NCI-H226 (cell line): ENCODE results near the gene AGBL1.
"Not testable (repeated sequence)": the region's sequence is repeated elsewhere in the genome, so short reads cannot be mapped to it uniquely, and the experiment has no call there.

Experiments
- DNase-seq: peaks from one replicate; pipeline ENCODE4 v3.0.0-alpha.2; 2015

AGBL1 gene

GRCh38 chr15:87021751-87022150, 942.1 kb downstream of the AGBL1 start:
- no peak for DNase-seq

- DNase-seq: no peak
Observed at GRCh38 chr15:87031540-87032230, 952.0 kb downstream of the AGBL1 start.

GRCh38 chr15:87032295-87032694, 952.6 kb downstream of the AGBL1 start:
- peak; percentile 76 for DNase-seq

GRCh38 chr15:87033056-87033455, 953.4 kb downstream of the AGBL1 start:
- peak; percentile 35 for DNase-seq

GRCh38 chr15:87034886-87035285, 955.2 kb downstream of the AGBL1 start:
- DNase-seq: no peak

- DNase-seq: no peak
Observed at GRCh38 chr15:87038404-87038803, 958.7 kb downstream of the AGBL1 start.

- DNase-seq: not testable (repeated sequence)
Observed at GRCh38 chr15:87042619-87043018, 962.9 kb downstream of the AGBL1 start.

- peak; percentile 79 for DNase-seq
Observed at GRCh38 chr15:87045746-87046145, 966.1 kb downstream of the AGBL1 start.

- DNase-seq: no peak
Observed at GRCh38 chr15:87047203-87047965, 967.7 kb downstream of the AGBL1 start.
